ENCODE measurements around the gene IL6R.

- TF ChIP-seq CTCF (IDR thresholded peaks at IDR 0.05) (no peak), POLR2A (IDR thresholded peaks at IDR 0.05) (no peak), POLR2AphosphoS5 (IDR thresholded peaks at IDR 0.05) (no peak)
Measured at GRCh38 chr1:154406572-154406879, 1.4 kb downstream of the IL6R start.
